HG03469 (cell line): ENCODE results near the gene GTSF1L.

Experiments used
- ATAC-seq: cut with Tn5 transposase; IDR thresholded peaks from one replicate; pipeline ENCODE4 v1.9.1; 2021; ENCODE audit warnings: mild to moderate bottlenecking, moderate library complexity, moderate number of reproducible peaks; ENCODE audit not compliant: unreplicated experiment

GTSF1L gene

GRCh38 chr20:43717616-43717995 lies 9.2 kb downstream of the GTSF1L start:
- ATAC-seq: no peak

GRCh38 chr20:43716757-43717615 lies 9.8 kb downstream of the GTSF1L start:
- no peak for ATAC-seq

GRCh38 chr20:43716123-43716522 lies 10.7 kb downstream of the GTSF1L start:
- no peak for ATAC-seq

- no peak for ATAC-seq
Measured at GRCh38 chr20:43715511-43715910, 11.3 kb downstream of the GTSF1L start.

- no peak for ATAC-seq
Measured at GRCh38 chr20:43715044-43715443, 11.8 kb downstream of the GTSF1L start.

GRCh38 chr20:43711098-43711654 lies 15.6 kb downstream of the GTSF1L start:
- ATAC-seq: no peak

- ATAC-seq: peak; percentile 40
Measured at GRCh38 chr20:43710370-43711044, 16.3 kb downstream of the GTSF1L start.

- no peak for ATAC-seq
Measured at GRCh38 chr20:43702502-43702901, 24.3 kb downstream of the GTSF1L start.

GRCh38 chr20:43700627-43701026 lies 26.2 kb downstream of the GTSF1L start:
- no peak for ATAC-seq

GRCh38 chr20:43699941-43700565 lies 26.7 kb downstream of the GTSF1L start:
- ATAC-seq: no peak

- ATAC-seq: no peak
Measured at GRCh38 chr20:43695571-43695970, 31.2 kb downstream of the GTSF1L start.

- ATAC-seq: no peak
Measured at GRCh38 chr20:43694763-43695162, 32.0 kb downstream of the GTSF1L start.

GRCh38 chr20:43691928-43692524 lies 34.8 kb downstream of the GTSF1L start:
- no peak for ATAC-seq

- no peak for ATAC-seq
Measured at GRCh38 chr20:43690943-43691598, 35.7 kb downstream of the GTSF1L start.

- ATAC-seq: no peak
Measured at GRCh38 chr20:43689165-43689564, 37.6 kb downstream of the GTSF1L start.

- no peak for ATAC-seq
Measured at GRCh38 chr20:43686820-43687219, 40.0 kb downstream of the GTSF1L start.

- no peak for ATAC-seq
Measured at GRCh38 chr20:43682446-43682845, 44.4 kb downstream of the GTSF1L start.

- ATAC-seq: peak; percentile 88
Measured at GRCh38 chr20:43681991-43682410, 44.8 kb downstream of the GTSF1L start.

- ATAC-seq: no peak
Measured at GRCh38 chr20:43681468-43681942, 45.3 kb downstream of the GTSF1L start.

GRCh38 chr20:43680981-43681380 lies 45.8 kb downstream of the GTSF1L start:
- ATAC-seq: no peak
